ENCODE data around the gene DUSP14.

Gene DUSP14

DNA sequence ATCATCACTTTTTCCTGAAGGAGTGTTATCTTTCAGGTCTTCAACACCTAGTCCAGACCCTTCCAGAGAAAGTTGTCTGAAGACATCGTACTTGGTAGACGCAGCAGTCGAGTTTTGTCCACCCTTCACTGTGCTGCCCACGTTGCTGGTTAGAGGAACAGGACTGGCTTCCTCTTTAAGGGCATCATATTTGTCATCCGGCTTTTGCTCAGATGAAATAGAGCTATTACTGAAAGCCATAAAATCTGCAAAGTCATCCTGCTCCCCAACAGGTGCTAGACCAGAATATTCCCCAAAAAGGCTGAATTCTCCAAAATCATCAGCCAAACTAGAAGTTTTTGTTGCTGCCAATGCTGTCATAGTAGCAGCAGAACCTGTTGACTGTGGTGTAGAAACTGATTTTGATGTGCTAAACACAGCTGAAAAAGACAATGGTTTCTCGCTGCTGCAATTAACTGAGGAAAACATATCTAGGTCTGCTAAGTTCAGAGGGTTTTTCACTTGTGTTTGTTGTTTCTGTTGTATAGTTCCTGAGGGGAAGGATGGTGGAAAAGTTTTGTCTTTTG is 63.8 kb downstream of the DUSP14 start:
- no peaks in the 10 kb centered on the region for H3K9me3 ChIP-seq
- H3K4me2 ChIP-seq = no peak overlapping the region
- no peak overlapping the region for H3K4me3 ChIP-seq
- peaks cover 8% of the 10 kb centered on the region; the same call in 1 of the 2 replicates for H3K4me1 ChIP-seq
- H3K27ac ChIP-seq = no peak overlapping the region
- peaks cover 47% of the 10 kb centered on the region; the same call in 1 of the 2 replicates for H4K20me1 ChIP-seq
- H3K9ac ChIP-seq = no peak overlapping the region
- H3K27me3 ChIP-seq = no peaks in the 10 kb centered on the region
- TF ChIP-seq Cebpa-rat (IDR thresholded peaks at IDR 0.05) = no peak
- H3K36me3 ChIP-seq = peaks cover 65% of the 10 kb centered on the region

DNA sequence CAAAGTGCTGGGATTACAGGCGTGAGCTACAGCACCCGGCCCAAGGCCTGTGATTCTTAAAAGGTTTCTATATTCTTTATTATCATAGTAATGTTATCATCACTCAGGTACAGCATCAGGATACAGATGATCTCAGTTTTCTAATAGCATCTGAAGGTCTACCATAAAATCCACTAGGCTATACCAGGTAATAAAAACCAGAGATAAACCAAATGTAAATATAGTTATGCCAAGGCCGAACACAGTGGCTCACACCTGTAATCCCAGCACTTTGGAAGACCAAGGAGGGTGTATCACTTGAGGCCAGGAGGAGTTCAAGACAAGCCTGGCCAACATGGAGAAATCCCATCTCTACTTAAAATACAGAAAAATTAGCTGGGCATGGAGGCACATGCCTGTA is 65.7 kb downstream of the DUSP14 start:
- no peaks in the 10 kb centered on the region for H3K4me1 ChIP-seq
- no peak overlapping the region for H3K4me2 ChIP-seq
- H3K36me3 ChIP-seq = peaks cover 72% of the 10 kb centered on the region
- no peaks in the 10 kb centered on the region for H3K9me3 ChIP-seq
- H3K9ac ChIP-seq = no peak overlapping the region
- TF ChIP-seq Cebpa-rat (IDR thresholded peaks at IDR 0.05) = no peak
- H3K4me3 ChIP-seq = no peak overlapping the region
- no peaks in the 10 kb centered on the region for H3K27me3 ChIP-seq
- no peak overlapping the region for H3K27ac ChIP-seq
- peaks cover 28% of the 10 kb centered on the region; the same call in 1 of the 2 replicates for H4K20me1 ChIP-seq

DNA sequence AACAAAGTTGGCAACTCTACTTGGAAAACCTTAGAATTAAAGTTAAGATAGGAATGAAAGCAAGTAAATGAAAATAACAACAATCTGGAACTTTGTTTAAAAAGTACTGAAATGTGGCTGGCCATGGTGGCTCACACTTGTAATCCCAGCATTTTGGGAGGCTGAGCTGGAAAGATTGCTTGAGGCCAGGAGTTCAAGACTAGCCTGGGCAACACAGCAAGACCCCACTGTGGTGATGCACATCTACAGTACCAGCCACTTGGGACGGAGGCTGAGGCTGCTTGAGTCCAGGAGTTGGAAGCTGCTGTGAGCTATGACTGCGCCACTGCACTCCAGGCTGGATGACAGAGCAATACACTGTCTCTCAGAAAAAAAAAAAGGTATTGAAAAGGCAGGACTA is 67.8 kb downstream of the DUSP14 start:
- H3K36me3 ChIP-seq = peaks cover 82% of the 10 kb centered on the region
- H3K27me3 ChIP-seq = no peaks in the 10 kb centered on the region
- no peak overlapping the region for H3K4me2 ChIP-seq
- no peak overlapping the region for H3K4me3 ChIP-seq
- no peak overlapping the region for H3K9ac ChIP-seq
- no peak for TF ChIP-seq Cebpa-rat (IDR thresholded peaks at IDR 0.05)
- no peaks in the 10 kb centered on the region for H3K9me3 ChIP-seq
- H3K4me1 ChIP-seq = no peaks in the 10 kb centered on the region
- H4K20me1 ChIP-seq = peaks cover 11% of the 10 kb centered on the region; the same call in 1 of the 2 replicates
- no peak overlapping the region for H3K27ac ChIP-seq

DNA sequence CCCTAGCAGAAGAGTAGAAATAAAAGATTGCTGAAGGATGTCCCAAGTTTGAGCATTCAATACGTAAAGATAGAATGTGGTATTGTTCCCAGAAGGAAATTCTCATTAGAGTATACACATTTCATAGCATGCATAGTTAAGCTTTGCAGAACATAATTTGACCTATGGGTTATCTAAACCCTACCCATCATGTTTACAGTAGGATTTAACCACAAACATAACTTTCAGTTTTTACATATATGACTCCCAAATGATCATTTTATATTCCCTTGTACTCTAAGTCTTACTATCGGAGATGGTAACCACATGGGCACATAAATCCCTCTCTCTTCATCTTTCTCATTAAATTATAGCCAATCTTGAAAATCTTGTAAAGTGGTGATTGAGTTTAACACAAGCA is 68.6 kb downstream of the DUSP14 start:
- Histone ChIP-seq H3K27ac (no peak overlapping the region), H3K4me3 (no peak overlapping the region), H3K36me3 (peaks cover 77% of the 10 kb centered on the region), H3K9me3 (no peaks in the 10 kb centered on the region), H3K27me3 (no peaks in the 10 kb centered on the region), H4K20me1 (0 out of 2 replicates have a peak, but pooled peaks cover 7% of the 10 kb centered on the region), H3K4me1 (no peaks in the 10 kb centered on the region), H3K9ac (no peak overlapping the region), H3K4me2 (no peak overlapping the region)
- TF ChIP-seq Cebpa-rat (IDR thresholded peaks at IDR 0.05) = no peak

DNA sequence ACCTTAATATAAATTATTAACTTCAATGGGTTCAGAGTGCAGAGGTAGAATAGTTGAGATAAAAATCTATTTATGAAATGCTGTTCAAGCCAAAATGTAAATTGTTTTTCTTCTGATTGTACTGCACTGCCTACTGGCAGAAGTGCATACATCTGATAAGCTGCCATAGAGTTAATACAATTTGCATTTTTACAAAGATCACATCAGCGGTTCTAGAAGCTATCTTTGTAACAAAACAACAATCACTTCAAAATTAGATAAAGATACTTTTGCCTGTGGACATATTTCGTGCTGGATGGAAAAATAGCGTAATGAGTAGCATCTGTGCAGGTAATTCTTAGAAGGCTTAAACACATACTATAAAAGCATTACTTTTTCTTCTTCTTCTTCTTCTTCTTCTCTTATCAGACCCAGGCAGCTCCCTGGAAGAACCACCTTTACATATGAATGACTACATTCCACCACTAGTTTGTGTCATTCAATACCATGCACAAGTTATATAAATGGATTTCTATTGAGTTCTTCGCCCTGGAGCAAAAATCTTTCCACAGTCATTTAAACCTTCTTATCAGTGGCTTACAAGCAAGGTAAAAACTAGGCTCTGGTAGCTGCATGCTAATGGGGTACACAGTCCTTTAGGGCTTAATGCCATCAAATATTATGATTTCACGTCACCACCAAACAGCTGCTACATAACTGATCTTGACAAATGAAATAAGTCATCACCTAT is 72.5 kb downstream of the DUSP14 start:
- Histone ChIP-seq H3K4me1 (no peaks in the 10 kb centered on the region), H3K4me3 (no peak overlapping the region), H3K36me3 (peaks cover 86% of the 10 kb centered on the region), H3K27ac (no peak overlapping the region), H3K9me3 (peaks cover 12% of the 10 kb centered on the region; the same call in 1 of the 2 replicates), H3K27me3 (no peaks in the 10 kb centered on the region), H3K9ac (no peak overlapping the region), H3K4me2 (no peak overlapping the region), H4K20me1 (0 out of 2 replicates have a peak, but pooled peaks cover 7% of the 10 kb centered on the region)
- no peak for TF ChIP-seq Cebpa-rat (IDR thresholded peaks at IDR 0.05)

All from BLaER1 (cell line).